Measurements from ENCODE around the gene DNASE1L3. TPM values are rescaled to one million over a fixed set of nuclear protein-coding genes. Genes with fewer than 3 reads are reported as not detected.

Gene DNASE1L3
- total and polyA plus RNA-seq, 2 of the 13 experiments (the other 11 are each of a cell fraction or from before 2014, with no cell fraction given): 0.86 to 1.7 TPM

DNA sequence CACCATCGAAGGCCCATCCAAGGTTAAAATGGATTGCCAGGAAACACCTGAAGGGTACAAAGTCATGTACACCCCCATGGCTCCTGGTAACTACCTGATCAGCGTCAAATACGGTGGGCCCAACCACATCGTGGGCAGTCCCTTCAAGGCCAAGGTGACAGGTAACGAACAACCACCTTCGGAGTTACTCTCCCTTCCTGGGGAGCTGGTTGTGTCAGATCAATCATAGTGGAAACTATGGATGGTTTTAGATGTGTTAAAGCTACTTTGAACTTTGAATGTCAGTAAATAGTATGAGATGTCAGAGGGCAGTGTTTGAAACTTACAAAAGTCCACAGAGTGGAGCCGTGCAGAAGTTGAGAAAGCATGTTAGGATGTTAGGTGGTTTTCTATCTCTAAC is 42.3 kb downstream of the DNASE1L3 start:
- Histone ChIP-seq H4K20me1 (ENCODE audit: insufficient read depth, low read length) (no peaks in the 10 kb centered on the region; the same call in 1 of the 2 replicates), H2AFZ (ENCODE audit: low read length) (no peak overlapping the region), H3K4me3 (replicated peaks in 1 of 3; ENCODE audit: insufficient read depth in 1 of 3, low read depth in 2 of 3, low read length in 3 of 3) (no peak overlapping the region), H3K27me3 (ENCODE audit: control insufficient read depth in 1 of 2, insufficient read depth in 2 of 2, low read length in 2 of 2) (no peaks in the 10 kb centered on the region), H3K4me2 (ENCODE audit: low read depth, low read length) (peak overlapping the region; percentile 36; the same call in 1 of the 2 replicates), H3K9me3 (ENCODE audit: low read length) (no peaks in the 10 kb centered on the region), H3K9ac (ENCODE audit: insufficient read depth, low read depth, low read length) (peak overlapping the region; percentile 4), H3K4me1 (ENCODE audit: insufficient read depth, low read length) (peaks cover 90% of the 10 kb centered on the region), H3K27ac (ENCODE audit: extremely low read length, insufficient read depth, low read length) (peak overlapping the region; percentile 68), H3K79me2 (ENCODE audit: insufficient read depth, low read length) (no peaks in the 10 kb centered on the region), H3K36me3 (replicated peaks in 1 of 2; ENCODE audit: control insufficient read depth in 1 of 2, insufficient read depth in 2 of 2, low read length in 2 of 2) (peaks cover 18 to 49% of the 10 kb centered on the region in 2 experiments)
- no TSS peak for BruUV-seq (replicated peaks)
- CTCF ChIA-PET (ENCODE audit: low intra/inter-chr PET ratio, low total read pairs): no interaction called here
- ATAC-seq (peak; percentile 45), DNase-seq (ENCODE audit: low spot score) (peak; percentile 71), FAIRE-seq (peak; percentile 23)
- POLR2A ChIA-PET: interaction anchor here (0.6 to 1.2 kb wide), 3 partner anchors 66 to 138 kb away, joined by 3 to 5 read pairs (median 3); partner anchors contain the start of genes HTD2 and RPP14
- intact Hi-C loops (cut with micrococcal nuclease; ENCODE audit: unreplicated experiment) (no loop called here), in situ Hi-C loops (cut with HindIII; ENCODE audit: extremely low pct_ligation_motif_present, low pct_unique_long_range_greater_than_20kb) (no loop called here)
- 21% methylated on average over 7 of the region's 7 CpGs for WGBS (ENCODE audit: low lambda C conversion rate)
- TF ChIP-seq ZNF670 (CRISPR knock-in tag; IDR thresholded peaks at IDR 0.05; ENCODE audit: borderline replicate concordance) (peak; percentile 56; the same call in 1 of the 2 replicates), ZNF883 (CRISPR knock-in tag; IDR thresholded peaks at IDR 0.05; ENCODE audit: not compliant biosample characterization) (no peak), IRF2 (CRISPR knock-in tag; IDR thresholded peaks at IDR 0.05) (0 out of 2 replicates have a peak, but pooled peaks have one; percentile 10), RXRB (CRISPR knock-in tag; IDR thresholded peaks at IDR 0.05; ENCODE audit: borderline replicate concordance) (peak; percentile 69), RCOR2 (CRISPR knock-in tag; IDR thresholded peaks at IDR 0.05) (peak; percentile 77; the same call in 1 of the 2 replicates), ZNF773 (CRISPR knock-in tag; IDR thresholded peaks at IDR 0.05; ENCODE audit: borderline replicate concordance) (no peak), POLR2G (IDR thresholded peaks at IDR 0.05; ENCODE audit: low read depth, low read length) (no peak), NR2F2 (IDR thresholded peaks at IDR 0.05; ENCODE audit: borderline replicate concordance, low read depth) (peak; percentile 84), THRA (CRISPR knock-in tag; IDR thresholded peaks at IDR 0.05; ENCODE audit: borderline replicate concordance) (0 out of 2 replicates have a peak, but pooled peaks have one; percentile 7), NR2F6 (IDR thresholded peaks at IDR 0.05) (peak; percentile 79), NR2F6 (CRISPR knock-in tag; IDR thresholded peaks at IDR 0.05) (peak; percentile 84), STAT6 (CRISPR knock-in tag; IDR thresholded peaks at IDR 0.05; ENCODE audit: borderline replicate concordance) (0 out of 2 replicates have a peak, but pooled peaks have one; percentile 40), CREB1 (IDR thresholded peaks at IDR 0.05) (no peak), CREB1 (CRISPR knock-in tag; IDR thresholded peaks at IDR 0.05) (peak; percentile 29; the same call in 1 of the 2 replicates), CREM (IDR thresholded peaks at IDR 0.05) (peak; percentile 68), CREM (CRISPR knock-in tag; IDR thresholded peaks at IDR 0.05) (no peak), LCORL (IDR thresholded peaks at IDR 0.05) (no peak), LCORL (CRISPR knock-in tag; IDR thresholded peaks at IDR 0.05) (peak; percentile 74; the same call in 1 of the 2 replicates), MEIS1 (CRISPR knock-in tag; IDR thresholded peaks at IDR 0.05; ENCODE audit: borderline replicate concordance) (peak; percentile 72; the same call in 1 of the 2 replicates), HHEX (CRISPR knock-in tag; IDR thresholded peaks at IDR 0.05) (0 out of 2 replicates have a peak, but pooled peaks have one; percentile 40), ZNF331 (CRISPR knock-in tag; IDR thresholded peaks at IDR 0.05) (peak; percentile 51; the same call in 1 of the 2 replicates), KAT8 (CRISPR knock-in tag; IDR thresholded peaks at IDR 0.05) (no peak)
- TF ChIP-seq, protein P1, sequence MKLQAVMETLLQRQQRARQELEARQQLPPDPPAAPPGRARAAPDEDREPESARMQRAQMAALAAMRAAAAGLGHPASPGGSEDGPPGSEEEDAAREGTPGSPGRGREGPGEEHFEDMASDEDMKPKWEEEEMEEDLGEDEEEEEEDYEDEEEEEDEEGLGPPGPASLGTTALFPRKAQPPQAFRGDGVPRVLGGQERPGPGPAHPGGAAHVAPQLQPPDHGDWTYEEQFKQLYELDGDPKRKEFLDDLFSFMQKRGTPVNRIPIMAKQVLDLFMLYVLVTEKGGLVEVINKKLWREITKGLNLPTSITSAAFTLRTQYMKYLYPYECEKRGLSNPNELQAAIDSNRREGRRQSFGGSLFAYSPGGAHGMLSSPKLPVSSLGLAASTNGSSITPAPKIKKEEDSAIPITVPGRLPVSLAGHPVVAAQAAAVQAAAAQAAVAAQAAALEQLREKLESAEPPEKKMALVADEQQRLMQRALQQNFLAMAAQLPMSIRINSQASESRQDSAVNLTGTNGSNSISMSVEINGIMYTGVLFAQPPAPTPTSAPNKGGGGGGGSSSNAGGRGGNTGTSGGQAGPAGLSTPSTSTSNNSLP (IDR thresholded peaks at IDR 0.05; ENCODE audit: low read depth, low read length): peak; percentile 73
